Breast epithelium (tissue), 4 donors: Measurements from ENCODE around the gene GPM6B. TPM values are rescaled to one million over a fixed set of nuclear protein-coding genes. Genes with fewer than 3 reads are reported as not detected.

Experiments
- DNase-seq, 2 donors: peaks; one replicate each; pipeline ENCODE4 v3.0.0-alpha.2; 2019; ENCODE audit warnings: low spot score in 2 of 2
- H3K27ac ChIP-seq, 2 donors: fragments of 200-600 bp; sonication (generic) in 1 of 2; one replicate each; pipeline ENCODE4 v1.5.1; 2016 to 2019; ENCODE audit warnings: mild to moderate bottlenecking in 1 of 2
- H3K27me3 ChIP-seq, 2 donors: fragments of 200-600 bp; sonication (generic) in 1 of 2; one replicate each; pipeline versions ENCODE4 v1.5.1 to v1.6.0; 2017 to 2019; ENCODE audit warnings: control low read depth in 1 of 2, mild to moderate bottlenecking in 1 of 2
- H3K36me3 ChIP-seq: fragments of 200-600 bp; one replicate; pipeline ENCODE4 v1.5.1; 2019
- H3K4me1 ChIP-seq, 2 donors: fragments of 200-600 bp; sonication (generic); one replicate each; pipeline ENCODE4 v1.5.1; 2016 to 2019; ENCODE audit warnings: control low read depth in 1 of 2
- H3K4me3 ChIP-seq, 3 donors: fragments of 200-600 bp; sonication (generic); 1 replicate in 2 of 3; 2 replicates in 1 of 3; pipeline ENCODE4 v1.5.1; 2016 to 2019; ENCODE audit warnings: mild to moderate bottlenecking in 3 of 3, moderate library complexity in 2 of 3
- H3K9me3 ChIP-seq, 2 donors: fragments of 200-600 bp; sonication (generic) in 1 of 2; one replicate each; pipeline ENCODE4 v1.5.1; 2016 to 2019; ENCODE audit warnings: control low read depth in 1 of 2
- CTCF ChIP-seq, 3 donors: fragments of 450-650 bp; IDR thresholded peaks; one replicate each; pipeline ENCODE4 v1.5.1; 2016 to 2017; ENCODE audit warnings: antibody characterized with exemption in 3 of 3, mild to moderate bottlenecking in 3 of 3, moderate library complexity in 3 of 3
- POLR2A ChIP-seq: fragments of 450-650 bp; IDR thresholded peaks from one replicate; pipeline ENCODE4 v1.6.1; 2016; ENCODE audit warnings: antibody characterized with exemption, mild to moderate bottlenecking, moderate library complexity
- POLR2AphosphoS5 ChIP-seq, 3 donors: sonication (generic); formaldehyde crosslinking; IDR thresholded peaks; one replicate each; pipeline ENCODE4 v1.6.1; 2017; ENCODE audit warnings: antibody characterized with exemption in 3 of 3
- intact Hi-C: fragments of 100-400 bp; cut with DNase I; formaldehyde crosslinking; loops from one replicate; pipeline ENCODE4 v1.15.1; 2023; ENCODE audit warnings: low total_unique reads
- total RNA-seq, 3 donors: library from RNA; depleted of rRNA; stranded (reverse); fragments of >200 nt; gene quantifications; one replicate each; pipeline ENCODE4 v1.1.0, GENCODE V29; 2016

GPM6B gene
- total RNA-seq, 3 donors from 2014 or later: 3.4 to 81.7 (median 35.7) TPM

- Histone ChIP-seq H3K27me3 (no peaks in the 10 kb centered on the region), H3K4me3 (no peak overlapping the region), H3K4me1 (no peaks in the 10 kb centered on the region), H3K9me3 (no peaks in the 10 kb centered on the region), H3K36me3 (no peaks in the 10 kb centered on the region), H3K27ac (no peak overlapping the region)
- TF ChIP-seq POLR2AphosphoS5 (IDR thresholded peaks at IDR 0.05) (no peak), POLR2A (no peak), CTCF (IDR thresholded peaks at IDR 0.05) (no peak)
- intact Hi-C loops: no loop called here
- DNase-seq: no peak
Measured at GRCh38 chrX:13775837-13776236, 41.1 kb downstream of the GPM6B start.

- Histone ChIP-seq H3K27me3 (no peaks in the 10 kb centered on the region), H3K36me3 (no peaks in the 10 kb centered on the region), H3K4me1 (no peaks in the 10 kb centered on the region), H3K27ac (no peak overlapping the region), H3K9me3 (no peaks in the 10 kb centered on the region), H3K4me3 (no peak overlapping the region)
- TF ChIP-seq POLR2AphosphoS5 (IDR thresholded peaks at IDR 0.05): no peak
- intact Hi-C loops: no loop called here
- no peak for DNase-seq
Measured at GRCh38 chrX:13774696-13775095, 42.2 kb downstream of the GPM6B start.

GRCh38 chrX:13770013-13770535 is 46.8 kb downstream of the GPM6B start:
- TF ChIP-seq POLR2AphosphoS5 (IDR thresholded peaks at IDR 0.05) (no peak), CTCF (IDR thresholded peaks at IDR 0.05) (no peak), POLR2A (no peak)

GRCh38 chrX:13768939-13769338 is 48.0 kb downstream of the GPM6B start:
- H3K27ac ChIP-seq: no peak overlapping the region
- TF ChIP-seq POLR2A: no peak
- no peak for TF ChIP-seq CTCF (IDR thresholded peaks at IDR 0.05)
- no peak for TF ChIP-seq POLR2AphosphoS5 (IDR thresholded peaks at IDR 0.05)
- H3K4me1 ChIP-seq: no peaks in the 10 kb centered on the region
- H3K9me3 ChIP-seq: no peaks in the 10 kb centered on the region
- H3K36me3 ChIP-seq: no peaks in the 10 kb centered on the region
- no peak for DNase-seq
- peaks cover 0 to 4% of the 10 kb centered on the region in 2 donors for H3K27me3 ChIP-seq
- no peak overlapping the region for H3K4me3 ChIP-seq
- intact Hi-C loops: no loop called here

More at GRCh38 chrX:13770013-13770535, 46.8 kb downstream of the GPM6B start:
- no peak overlapping the region for H3K27ac ChIP-seq
- no peaks in the 10 kb centered on the region for H3K36me3 ChIP-seq
- no peaks in the 10 kb centered on the region for H3K4me1 ChIP-seq
- H3K9me3 ChIP-seq: no peaks in the 10 kb centered on the region
- H3K27me3 ChIP-seq: peaks cover 0 to 4% of the 10 kb centered on the region in 2 donors
- no peak overlapping the region for H3K4me3 ChIP-seq
- no peak for DNase-seq
- intact Hi-C loops: no loop called here

- peaks cover 0 to 4% of the 10 kb centered on the region in 2 donors for H3K4me1 ChIP-seq
- TF ChIP-seq POLR2AphosphoS5 (IDR thresholded peaks at IDR 0.05) (no peak), POLR2A (no peak), CTCF (IDR thresholded peaks at IDR 0.05) (no peak)
- no peaks in the 10 kb centered on the region for H3K36me3 ChIP-seq
- H3K27me3 ChIP-seq: peaks cover 0 to 4% of the 10 kb centered on the region in 2 donors
- DNase-seq: no peak
- no peaks in the 10 kb centered on the region for H3K9me3 ChIP-seq
- H3K4me3 ChIP-seq: no peak overlapping the region
- intact Hi-C loops: no loop called here
- H3K27ac ChIP-seq: peak overlapping the region; percentile 22 to 66
Measured at GRCh38 chrX:13764765-13765164, 52.1 kb downstream of the GPM6B start.
